ENCODE measurements around the gene EID1.
"Not testable (repeated sequence)": the region's sequence is repeated elsewhere in the genome, so short reads cannot be mapped to it uniquely, and the experiment has no call there.

The EID1 gene, protein sequence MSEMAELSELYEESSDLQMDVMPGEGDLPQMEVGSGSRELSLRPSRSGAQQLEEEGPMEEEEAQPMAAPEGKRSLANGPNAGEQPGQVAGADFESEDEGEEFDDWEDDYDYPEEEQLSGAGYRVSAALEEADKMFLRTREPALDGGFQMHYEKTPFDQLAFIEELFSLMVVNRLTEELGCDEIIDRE

DNA sequence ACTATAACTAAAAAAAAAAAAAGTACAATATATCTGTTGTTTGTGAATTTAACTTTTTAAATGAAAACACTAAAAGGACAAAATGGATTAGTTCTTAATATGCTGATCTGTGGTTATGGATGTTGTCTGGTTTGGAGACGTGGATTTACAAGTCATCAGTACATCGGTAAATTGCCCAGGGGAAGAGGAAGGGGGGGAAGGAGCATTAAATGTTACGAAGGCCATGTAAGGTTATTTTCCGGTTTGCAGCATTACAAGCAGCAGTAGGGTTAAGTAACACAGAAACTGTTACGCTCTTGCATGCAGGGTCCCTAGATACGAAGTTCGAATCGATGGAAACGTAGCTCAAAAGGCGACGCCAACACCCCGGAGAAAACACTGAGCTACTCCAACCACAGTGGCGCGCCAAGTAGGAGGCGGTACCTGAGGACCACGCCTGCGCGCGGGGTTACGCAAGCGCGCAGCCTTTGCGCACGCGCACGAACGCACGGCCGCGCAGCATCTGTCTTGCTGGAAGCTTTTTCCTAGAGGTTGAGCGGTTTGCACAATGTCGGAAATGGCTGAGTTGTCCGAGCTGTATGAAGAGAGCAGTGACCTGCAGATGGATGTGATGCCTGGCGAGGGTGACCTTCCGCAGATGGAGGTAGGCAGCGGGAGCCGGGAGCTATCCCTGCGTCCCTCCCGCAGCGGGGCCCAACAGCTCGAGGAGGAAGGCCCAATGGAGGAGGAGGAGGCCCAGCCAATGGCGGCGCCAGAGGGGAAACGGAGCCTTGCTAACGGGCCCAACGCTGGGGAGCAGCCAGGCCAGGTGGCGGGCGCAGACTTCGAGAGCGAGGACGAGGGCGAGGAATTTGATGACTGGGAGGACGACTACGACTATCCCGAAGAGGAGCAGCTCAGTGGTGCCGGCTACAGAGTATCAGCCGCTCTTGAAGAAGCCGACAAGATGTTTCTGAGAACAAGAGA lies at the start of gene EID1:
Gene EID1 (plus strand): TSS at position 505 of the 966 bp plus-strand sequence. CDS start 43 bp downstream, at position 548.
- FAIRE-seq (peak; percentile 89), DNase-seq (ENCODE audit: insufficient read length, low spot score) (peak; percentile 85)

DNA sequence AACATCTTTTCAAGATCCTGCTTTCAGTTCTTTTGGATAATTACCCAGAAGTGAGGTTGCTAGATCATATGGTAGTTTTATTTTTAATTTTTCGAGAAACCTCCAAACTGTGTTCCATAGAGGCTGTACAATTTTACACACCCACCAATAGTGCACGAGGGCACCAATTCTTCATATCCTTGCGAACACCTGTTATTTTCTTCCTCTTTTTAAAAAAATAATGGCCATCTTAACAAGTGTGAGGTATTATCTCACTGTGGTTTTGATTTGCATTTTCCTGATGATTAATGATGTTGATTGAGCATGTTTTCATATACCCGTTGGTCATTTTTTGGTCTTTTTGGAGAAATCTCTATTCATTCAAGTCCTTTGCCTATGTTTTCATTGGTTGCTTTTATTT lies 49.5 kb upstream of the EID1 start:
- FAIRE-seq: no peak
- DNase-seq (ENCODE audit: insufficient read length, low spot score): no peak

DNA sequence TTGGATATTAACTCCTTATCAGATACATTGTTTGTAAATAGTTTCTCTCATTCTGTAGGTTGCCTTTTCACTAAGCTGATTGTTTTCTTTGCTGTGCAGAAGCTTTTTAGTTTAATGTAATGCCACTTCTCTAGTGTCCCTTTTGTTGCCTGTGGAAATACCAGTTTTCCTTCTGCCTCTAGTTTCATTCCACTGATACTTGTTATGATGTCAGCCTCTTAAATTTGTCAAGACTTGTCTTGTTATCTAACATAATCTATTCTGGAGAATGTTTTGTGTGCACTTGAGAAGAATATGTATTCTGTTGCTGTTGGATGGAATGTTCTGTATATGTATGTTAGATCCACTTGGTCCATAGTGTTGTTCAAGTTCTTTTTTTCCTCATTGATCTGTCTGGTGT lies 49.0 kb upstream of the EID1 start:
- no peak for FAIRE-seq
- DNase-seq (ENCODE audit: insufficient read length, low spot score): no peak

DNA sequence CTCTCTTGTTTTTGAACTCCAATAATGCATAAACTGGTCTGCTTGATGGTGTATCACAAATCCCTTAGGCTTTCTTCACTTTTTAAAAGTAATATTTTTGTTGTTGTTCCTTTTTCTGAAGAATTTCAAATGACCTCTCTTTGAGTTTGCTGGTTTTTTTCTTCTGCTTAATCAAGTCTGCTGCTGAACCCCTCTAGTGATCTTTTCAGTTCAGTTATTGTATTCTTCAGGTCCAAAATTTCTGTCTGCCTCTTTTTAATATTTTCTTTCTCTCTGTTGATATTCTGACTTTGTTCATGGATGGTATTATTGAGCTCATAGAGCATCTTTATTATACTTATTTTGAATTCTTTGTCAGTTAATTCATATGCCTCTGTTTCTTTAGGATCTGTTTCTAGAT lies 45.3 kb upstream of the EID1 start:
- no peak for FAIRE-seq
- no peak for DNase-seq (ENCODE audit: insufficient read length, low spot score)

DNA sequence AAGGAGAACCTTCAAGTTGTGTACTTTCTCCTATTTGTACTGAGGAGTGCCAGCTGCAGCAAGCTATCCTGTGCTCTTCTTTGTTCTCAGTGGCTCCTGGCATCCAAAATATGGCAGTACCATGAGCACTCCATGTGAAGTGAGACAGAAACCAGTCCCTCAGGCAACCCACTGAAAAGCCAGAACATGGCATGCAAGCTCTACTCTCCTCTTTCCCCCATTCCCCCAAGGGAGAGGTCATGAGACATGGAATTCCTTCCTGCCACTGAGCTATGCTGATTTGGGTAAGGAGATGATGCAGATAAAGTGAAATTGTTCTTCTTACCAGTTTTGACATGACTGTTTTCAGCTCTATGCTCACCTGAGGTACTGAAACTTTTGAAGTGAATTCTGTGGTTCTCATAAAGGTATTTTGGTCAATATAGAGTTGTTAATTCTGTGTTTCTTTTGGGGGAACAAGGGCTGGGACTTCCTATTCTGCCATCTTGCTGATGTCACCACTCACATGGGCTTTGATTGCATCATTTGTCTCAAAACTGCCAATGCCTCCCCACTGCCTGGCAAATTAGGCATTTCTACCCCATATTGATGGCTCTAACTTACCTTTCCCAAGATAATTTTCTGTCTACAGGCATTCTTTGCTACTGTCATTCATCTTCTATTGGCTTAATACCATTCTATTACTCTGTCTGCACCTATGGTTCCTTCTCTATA lies 44.3 kb upstream of the EID1 start:
- no peak for DNase-seq (ENCODE audit: insufficient read length, low spot score)
- FAIRE-seq: no peak

DNA sequence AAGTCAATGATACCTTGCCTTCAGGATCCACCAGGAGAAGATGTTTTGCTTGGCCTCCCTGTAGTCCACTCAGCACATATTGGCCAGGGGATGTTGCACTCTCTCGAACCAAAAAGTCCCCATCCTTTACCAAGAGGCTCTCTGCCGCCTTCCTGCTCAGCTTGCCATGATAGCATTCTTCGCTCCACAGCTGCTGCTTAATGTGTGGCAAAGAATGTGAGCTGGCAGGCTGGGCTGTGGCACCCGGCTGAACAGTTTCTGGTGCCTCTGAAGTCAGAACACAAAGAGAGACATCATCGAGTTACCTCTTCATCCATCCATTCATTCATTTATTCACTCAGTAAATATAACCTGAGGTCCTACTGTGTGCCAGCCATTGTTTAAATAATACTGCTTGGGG lies 43.2 kb upstream of the EID1 start:
- FAIRE-seq (no peak), DNase-seq (ENCODE audit: insufficient read length, low spot score) (no peak)

DNA sequence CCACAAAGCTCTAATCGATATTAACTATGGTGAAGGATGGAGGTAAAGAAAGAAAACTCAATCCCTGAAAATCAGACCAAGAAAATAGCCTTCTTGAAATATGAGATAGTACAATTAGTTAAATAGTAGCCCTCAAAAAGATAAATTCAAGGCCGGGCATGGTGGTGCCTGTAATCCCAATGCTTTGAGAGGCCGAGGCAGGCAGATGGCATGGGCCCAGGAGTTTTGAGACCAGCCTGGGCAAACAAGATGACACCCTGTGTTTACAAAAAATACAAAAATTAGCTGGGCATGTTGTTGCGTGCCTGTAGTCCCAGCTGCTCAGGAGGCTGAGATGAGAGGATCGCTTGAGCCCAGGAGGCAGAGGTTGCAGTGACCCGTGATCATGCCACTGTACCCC lies 35.4 kb upstream of the EID1 start:
- no peak for FAIRE-seq
- no peak for DNase-seq (ENCODE audit: insufficient read length, low spot score)

DNA sequence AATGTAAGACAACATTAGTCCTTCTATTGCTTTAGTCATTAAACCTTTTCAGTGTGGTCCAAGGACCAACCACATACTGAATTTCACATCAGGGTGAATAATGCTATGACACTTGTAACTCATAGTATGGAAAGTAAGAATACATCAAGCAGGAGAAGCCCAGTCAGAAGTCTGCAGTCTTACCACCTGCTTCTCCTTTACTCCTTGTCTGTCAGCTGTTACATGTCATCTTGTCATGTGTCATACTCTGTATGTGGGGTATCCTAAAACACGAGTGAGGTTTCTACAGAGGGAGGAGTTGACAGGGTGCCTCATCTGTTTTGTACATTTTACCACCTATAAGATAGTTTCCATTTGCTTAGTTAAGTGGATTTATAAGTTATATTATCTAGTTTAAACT lies 32.8 kb upstream of the EID1 start:
- FAIRE-seq (no peak), DNase-seq (ENCODE audit: insufficient read length, low spot score) (no peak)

DNA sequence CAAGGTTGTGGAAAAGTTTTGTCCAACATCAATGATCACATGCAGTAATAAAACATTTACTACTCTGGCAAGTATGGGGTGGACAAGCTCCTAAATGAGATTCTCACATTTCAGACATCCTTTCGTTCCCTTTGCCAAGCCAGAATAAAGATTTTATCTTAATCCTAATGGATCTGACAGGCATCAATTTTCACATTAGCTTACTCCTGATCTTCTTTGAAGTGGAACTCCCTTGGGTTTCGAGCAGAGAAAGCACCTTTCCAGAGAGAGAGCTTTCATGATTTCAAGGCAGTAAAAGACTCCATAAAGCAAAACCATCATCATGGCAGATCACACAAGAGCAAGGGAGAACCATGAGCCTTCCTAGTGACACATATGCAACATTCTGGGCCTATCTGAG lies 27.3 kb upstream of the EID1 start:
- no peak for FAIRE-seq
- DNase-seq (ENCODE audit: insufficient read length, low spot score): no peak

DNA sequence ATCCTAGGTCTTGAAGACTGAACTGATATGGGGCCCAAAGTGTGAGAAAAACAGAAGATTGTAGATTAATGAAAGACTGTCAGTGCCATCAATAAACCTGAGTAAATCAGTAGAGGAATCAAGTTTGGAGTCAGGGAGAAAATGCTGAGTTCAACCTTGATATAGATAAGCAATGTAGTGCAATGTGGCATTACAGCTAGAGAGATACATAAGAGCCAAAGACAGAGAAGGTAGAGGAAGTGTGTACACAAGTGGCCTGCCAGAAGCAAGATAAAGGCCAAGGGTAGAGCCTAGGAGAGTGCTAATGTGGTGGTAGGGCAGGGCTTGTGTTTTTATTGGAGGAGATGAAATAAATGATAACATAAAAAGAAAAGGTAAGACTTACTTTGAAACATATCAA lies 26.0 kb upstream of the EID1 start:
- no peak for DNase-seq (ENCODE audit: insufficient read length, low spot score)

DNA sequence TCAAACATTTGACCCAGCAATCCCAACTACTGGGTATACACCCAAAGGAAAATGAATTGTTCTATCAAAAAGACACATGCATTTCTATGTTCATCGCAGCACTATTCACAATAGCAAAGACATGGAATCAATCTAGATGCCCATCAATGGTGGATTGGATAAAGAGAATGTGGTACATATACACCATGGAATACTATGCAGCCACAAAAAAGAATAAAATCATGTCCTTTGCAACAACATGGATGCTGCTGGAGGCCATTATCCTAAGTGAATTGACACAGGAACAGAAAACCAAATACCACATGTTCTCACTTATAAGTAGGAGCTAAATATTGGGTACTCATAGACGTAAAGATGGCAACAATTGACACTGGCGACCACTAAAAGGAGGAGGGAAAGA lies 23.5 kb upstream of the EID1 start:
- not testable (repeated sequence) for DNase-seq (ENCODE audit: insufficient read length, low spot score); FAIRE-seq

More for the DNA sequence above, 26.0 kb upstream of the EID1 start:
- FAIRE-seq: no peak

DNA sequence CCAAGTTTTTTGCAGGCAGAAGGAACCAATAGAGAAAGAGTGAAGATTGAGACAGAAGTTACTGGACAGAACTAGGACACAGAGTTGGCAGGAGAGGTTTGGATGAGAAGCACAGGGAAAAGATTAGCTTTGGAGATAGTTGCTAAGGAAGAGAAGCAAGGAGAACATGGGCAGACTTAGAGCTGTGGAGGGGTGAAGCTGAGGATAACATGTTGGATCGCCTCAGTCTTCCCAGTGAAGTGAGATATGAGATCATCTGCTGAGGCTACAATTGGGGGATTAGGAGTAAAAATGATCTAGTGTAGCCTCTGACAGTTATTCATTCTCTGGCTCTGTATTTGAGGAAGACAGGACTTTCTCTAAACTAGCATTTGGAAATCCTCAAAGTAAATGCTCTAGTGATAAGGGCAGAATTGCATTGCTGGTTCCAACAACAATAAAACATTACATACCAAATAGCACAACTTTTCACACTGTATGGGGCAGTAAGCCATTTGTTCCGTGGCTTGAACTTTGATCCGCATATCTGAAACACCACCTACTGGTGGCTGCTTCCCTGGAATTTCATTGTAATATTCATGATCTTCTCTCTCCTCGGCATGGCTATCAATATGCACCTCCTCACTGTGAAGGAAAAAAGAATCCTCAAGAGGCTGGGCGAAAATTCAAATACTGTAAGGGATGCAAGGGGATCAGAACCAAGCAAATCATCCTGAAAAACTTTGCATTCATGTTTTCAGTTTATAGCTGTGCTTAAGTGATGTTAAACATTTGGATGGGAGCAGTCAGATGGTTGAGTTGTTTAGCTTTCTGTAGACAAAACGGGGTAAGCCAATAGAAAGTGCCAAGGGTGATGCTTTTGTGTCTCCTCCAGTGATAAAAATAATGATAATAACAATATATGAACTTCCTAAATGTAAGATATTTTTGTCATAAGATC lies 22.2 kb upstream of the EID1 start:
- peak; percentile 30 for DNase-seq (ENCODE audit: insufficient read length, low spot score)
- FAIRE-seq: peak; percentile 42

DNA sequence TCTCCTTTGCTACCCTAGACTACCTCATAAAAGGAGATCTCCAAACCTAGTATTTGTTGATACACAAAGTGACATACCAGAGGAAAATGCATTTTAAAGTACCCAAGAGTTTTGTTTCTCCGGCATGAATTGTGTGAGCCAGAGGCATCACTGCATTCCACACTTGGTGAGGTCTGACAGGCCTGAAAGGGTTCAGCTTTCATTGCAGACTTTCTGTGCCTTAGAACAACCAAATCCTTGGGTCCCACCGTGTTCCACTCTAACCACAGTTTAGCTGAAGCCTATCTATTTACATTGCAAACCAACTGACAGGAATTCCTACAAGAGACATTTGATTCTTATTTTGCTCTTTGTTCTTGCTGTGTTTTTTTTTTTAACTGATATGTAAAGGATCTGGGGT lies 21.0 kb upstream of the EID1 start:
- DNase-seq (ENCODE audit: insufficient read length, low spot score): no peak
- FAIRE-seq: no peak

DNA sequence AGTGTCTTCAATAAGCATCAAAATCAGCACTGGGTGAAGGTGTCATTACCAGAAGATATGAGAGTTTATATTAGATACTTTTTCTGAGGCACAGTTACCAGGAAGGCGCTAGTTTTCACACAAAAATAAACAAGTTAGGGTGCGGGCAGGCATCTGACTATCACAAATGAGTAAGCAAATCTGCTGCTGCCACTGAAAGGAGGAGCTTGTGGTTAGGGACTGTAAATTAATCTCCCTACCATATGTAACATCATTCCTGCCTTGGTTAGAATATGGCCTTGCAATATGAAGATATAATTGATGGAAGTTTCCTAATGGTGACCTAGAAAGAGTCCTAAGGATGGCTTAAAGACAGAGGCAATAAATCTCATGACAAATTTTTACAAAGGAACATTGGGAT lies 19.5 kb upstream of the EID1 start:
- FAIRE-seq (no peak), DNase-seq (ENCODE audit: insufficient read length, low spot score) (no peak)

DNA sequence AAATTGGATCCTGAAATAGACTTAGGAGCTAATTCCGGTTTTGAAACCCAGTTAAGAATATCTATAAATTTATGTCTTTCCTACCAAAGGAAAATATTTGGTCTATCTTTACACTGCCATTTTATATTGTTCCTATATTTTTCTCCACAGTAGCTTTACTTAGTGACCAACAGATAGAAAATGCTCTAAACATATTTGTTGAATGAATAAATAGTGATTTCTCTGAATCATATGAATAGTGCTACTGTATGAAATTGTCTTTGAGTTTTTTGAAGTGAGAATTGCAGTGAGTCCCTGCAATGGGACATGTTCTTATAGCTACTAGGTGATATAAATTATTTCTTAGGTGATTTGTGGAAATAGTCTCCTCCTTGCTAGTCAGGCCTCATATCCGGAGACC lies 18.5 kb upstream of the EID1 start:
- DNase-seq (ENCODE audit: insufficient read length, low spot score) (no peak), FAIRE-seq (no peak)

DNA sequence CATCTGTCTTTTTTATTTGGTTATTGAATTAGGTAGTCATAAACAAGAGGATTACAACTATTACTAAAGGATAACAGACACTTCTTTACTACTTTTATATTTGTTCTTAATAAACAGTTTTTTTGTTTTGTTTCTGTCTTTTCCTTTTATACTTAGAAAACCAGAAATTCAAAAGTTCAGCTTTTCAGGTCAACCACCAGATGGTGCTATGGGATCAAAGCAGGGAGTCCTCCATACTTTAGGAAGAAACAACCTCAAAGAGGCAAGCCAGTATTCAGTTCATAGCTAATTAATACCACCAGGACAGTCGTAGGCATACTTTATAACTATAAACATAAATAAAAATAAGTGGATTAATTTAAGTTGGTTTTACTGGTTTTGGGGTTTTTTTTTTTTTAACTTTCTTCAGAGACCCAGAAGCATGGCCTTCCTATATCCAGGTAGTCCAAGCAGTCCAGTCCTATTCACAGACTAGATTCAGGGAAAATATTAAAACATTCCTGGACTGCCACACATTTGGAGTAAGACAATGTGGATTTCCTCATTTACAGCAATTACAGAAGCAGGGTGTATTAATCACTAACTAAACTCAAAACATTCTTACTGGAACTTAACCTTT lies 16.0 kb upstream of the EID1 start:
- FAIRE-seq (no peak), DNase-seq (ENCODE audit: insufficient read length, low spot score) (peak; percentile 39)

DNA sequence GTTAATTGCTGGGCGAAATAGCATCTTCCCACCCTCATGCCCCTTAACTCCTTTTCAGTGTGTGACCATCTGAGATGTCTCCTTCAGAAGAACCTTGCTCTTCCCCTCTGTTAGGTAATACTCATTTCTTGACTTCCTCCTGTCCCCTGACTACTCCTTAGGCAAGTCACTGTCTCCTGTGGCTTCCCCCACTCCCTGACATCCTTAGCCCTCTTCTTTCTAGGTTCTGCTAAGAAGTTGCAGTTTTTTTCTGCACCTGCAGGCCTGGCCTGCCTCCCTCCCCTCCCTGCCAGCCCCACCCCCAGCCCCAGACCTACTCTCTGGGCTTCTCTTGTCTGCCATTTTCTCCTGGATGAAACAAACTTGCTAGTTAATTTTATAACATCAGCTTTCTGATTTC lies 15.2 kb upstream of the EID1 start:
- no peak for DNase-seq (ENCODE audit: insufficient read length, low spot score)

DNA sequence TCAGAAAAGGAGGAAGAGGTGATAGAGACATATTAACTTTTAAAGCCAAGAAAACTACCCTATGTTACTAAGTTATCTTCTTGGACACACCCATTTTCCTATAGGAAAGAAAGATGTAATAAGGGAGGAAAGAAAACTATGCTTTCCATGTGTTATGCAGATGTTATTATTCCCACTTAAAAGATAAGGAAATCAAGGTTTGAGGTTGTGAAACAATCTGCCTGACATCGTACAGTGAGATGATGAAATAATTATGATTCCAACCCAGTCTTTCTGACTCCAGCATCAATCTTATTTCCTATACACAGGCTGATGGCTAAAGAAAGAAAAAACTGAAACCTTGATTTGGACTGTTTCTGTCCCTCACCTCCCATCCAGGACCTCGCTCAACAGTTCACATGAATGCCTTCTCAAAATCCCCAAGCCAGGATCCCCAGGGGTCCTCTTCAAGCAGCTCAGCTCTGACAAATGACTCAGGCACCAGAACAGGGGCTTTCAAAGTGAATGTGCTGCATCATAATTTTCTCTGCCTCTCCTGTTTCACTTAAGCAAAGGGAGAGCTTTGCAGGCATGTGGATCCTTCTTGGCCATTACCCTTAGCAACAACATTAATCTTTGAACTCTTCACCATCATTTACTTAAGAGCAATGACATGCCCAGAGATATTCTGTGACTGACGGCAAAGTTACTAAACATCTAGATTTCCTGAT lies 12.4 kb upstream of the EID1 start:
- no peak for FAIRE-seq
- DNase-seq (ENCODE audit: insufficient read length, low spot score): no peak

More for the DNA sequence above, 15.2 kb upstream of the EID1 start:
- FAIRE-seq: no peak

DNA sequence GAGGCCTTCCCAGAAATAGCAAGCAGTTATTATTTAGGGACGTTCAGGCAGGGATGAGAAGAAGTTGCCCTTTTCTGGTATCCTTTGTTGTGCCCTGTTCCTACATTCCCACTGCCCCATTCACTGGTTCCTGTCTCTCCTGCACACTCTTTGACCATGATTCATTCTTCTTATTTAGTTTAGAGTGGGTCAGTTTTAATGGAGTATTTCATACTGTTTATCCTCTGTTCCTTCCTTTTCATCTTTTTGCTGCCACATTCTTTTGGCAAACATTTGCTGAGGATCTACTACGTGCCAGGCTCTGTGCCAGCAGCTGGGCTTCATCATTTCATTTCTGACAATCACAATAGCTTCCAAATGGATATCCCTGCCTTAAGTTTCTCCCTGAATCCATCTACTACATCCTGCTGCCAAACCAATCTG lies 11.8 kb upstream of the EID1 start:
- DNase-seq (ENCODE audit: insufficient read length, low spot score) (no peak), FAIRE-seq (no peak)
